DMS 273 (cell line): ENCODE measurements around the gene TWNK.
A peak's percentile ranks its signal among the peaks of the same experiment; 100 is the strongest.

Source experiments
- DNase-seq: peaks from one replicate; lab custom pipeline; 2025; ENCODE audit not compliant: unreplicated experiment; lab: John Stamatoyannopoulos, UW

Gene TWNK

GRCh38 chr10:101010329-101010728 is 23.0 kb downstream of the TWNK start:
- DNase-seq = no peak

DNA sequence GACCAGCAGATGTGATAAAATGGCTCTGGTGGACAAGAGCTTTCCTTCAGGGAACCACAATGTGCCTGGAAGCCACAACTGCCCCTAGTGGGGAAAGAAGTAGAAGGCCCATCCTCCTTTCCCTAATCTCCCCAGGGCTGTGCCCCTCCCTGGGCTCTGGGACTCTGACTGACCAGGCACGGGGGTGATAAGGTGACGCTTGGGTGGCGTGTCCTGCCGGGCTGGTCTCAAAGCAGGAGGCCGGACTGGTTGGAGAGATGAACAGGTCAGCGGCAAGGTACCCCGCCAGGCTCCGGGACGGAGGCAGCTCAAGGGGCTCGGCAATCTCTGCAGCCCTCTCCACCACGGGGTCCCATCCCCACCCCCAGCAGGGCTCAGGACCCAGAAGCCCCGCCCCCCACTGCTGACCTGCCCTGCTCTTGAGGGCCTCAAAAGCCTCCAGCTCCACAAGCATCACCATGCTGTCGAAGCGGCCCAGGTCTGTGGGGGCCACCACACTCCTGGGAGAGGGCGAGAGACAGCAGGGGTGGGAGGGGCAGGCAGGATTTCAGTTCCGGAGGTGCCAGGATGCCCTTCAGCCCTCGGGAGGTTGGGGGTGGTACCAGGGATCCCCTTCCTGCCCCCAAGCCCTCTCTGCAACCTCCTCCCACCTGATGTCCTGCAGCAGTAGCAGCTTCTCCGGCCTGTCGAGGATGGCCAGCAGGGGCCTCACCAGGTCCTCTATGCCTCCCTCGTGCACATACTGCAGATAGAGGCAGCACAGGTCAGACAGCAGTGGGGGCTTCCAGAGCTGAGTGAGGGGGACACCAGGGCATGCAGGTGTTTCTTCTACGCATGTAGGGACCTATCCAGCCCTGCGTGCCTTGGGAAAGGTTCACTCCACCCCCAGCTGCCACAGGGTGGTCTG is 24.4 kb downstream of the TWNK start:
- peak; percentile 41 for DNase-seq

- DNase-seq = peak; percentile 94
These were observed 25.4 kb downstream of the TWNK start for GRCh38 chr10:101012525-101013364.

GRCh38 chr10:101013365-101013825 is 26.1 kb downstream of the TWNK start:
- DNase-seq = no peak

DNA sequence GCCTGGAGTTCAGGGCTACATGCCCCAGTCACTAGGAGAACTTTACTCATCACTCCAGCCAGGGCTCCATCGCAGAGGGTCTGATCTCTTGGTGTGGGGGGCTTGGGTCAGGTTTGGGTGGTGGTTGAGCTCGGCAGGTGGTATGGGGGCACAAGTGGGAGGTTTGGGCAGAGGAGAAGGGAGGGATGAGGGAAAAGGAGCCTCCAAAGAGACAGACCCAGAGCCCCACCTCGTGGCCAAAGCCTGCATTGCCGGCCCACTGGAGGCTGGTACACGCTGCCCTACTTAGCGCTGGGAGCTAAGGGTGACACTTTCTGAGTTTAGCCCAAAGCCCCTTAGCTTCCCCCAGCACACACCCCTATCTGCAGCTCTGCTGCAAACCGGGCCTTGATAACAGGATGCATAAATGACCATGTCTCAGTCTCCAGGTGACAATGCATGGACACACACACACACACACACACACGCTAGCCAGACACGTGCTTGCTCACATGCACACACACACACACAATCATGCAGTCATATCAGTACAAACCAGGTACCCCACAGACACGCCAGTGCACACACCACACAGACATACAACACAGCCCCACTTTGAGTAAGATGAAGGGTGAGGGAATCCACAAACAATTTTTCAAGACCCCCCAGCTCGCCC is 27.0 kb downstream of the TWNK start:
- DNase-seq = peak; percentile 85

GRCh38 chr10:101014966-101015581 is 27.7 kb downstream of the TWNK start:
- DNase-seq = peak; percentile 26

- DNase-seq = no peak
These were observed 28.2 kb downstream of the TWNK start for GRCh38 chr10:101015582-101015973.

DNA sequence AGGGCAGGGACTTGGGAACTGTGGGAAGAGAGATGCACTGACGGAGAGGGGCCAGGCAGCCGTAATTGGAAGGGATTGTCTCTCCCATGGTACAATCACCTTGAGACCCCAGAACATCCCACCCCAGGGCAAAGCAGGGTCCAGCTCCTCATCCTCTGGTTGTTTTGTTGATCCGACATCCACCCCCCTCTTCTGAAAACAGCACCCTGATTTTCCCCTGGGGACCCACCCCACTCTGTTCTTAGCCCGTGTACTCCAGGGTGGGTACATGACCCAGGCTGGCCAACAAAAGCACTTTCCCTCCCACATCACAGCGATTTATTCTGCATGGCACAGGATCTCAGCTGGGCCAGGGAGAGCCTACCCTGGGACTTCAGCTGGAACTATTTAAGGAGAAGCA is 29.5 kb downstream of the TWNK start:
- DNase-seq = no peak

DNA sequence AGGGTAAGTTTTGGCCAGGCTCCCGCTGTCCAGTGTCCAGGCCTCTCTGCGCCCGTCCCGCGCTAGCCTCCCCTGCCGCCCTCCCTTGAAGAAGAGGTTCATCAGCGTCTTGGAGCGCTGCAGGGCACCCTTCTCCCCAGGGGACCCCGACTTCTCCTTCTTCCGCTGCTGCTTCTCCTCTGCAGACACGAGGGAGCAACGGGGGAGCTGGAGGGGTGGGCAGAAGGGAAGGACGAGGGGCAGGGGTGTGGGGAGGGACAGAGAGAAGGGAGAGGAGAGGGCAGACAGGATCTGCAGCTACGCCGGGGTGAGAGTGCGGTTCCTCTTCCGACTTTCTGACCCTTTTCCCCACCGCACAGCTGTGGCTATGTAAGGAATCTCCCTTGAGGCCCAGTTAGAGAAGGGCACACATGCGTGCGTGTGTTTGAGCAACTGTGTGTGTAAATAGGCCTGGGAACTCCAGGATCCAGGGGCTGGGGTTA is 30.8 kb downstream of the TWNK start:
- peak; percentile 27 for DNase-seq

- peak; percentile 93 for DNase-seq
These were observed 31.5 kb downstream of the TWNK start for GRCh38 chr10:101018600-101019439.

DNA sequence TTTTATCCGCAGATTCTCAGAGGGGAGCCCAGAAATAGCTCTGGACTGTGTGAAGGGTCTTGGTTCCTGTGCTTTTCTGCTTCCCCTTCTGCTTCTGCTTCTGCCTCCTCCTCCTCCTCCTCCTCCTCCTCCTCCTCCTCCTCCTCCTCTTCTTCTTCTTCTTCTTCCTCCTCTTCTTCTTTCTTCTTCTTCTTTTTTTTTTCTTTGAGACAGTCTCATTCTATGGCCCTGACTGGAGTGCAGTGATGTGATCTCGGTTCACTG is 32.0 kb downstream of the TWNK start:
- no peak for DNase-seq

DNA sequence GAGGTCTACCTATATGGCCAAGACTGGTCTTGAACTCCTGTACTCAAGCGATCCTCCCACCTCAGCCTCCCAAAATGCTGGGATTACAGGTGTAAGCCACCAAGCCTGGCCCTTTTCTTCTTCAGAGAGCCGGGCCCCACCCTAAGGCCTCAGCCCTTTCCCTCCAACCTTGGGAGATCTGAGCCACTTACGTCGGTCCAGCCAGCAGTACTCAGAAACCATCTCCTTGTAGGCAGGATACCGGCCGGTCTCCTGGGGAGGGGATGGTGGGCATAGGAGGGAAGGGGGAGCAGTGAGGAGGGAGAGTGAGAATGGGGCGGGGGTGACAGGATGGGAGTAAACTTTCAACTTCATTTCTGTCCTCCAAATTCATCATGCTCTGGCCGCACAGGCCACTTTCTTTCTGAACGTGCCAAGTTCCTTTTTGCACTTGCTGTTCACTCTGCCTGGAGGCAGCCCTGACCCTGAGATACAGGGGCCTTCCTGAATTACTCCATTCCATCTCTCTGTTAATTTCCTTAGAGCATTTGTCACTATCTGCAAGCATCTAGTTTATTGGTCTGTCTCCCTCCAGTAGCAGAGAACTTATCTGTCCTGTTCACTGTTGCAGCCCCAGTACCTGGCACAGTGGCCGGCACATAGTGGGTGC is 33.2 kb downstream of the TWNK start:
- DNase-seq = no peak

GRCh38 chr10:101021239-101021638 is 33.9 kb downstream of the TWNK start:
- DNase-seq = no peak

DNA sequence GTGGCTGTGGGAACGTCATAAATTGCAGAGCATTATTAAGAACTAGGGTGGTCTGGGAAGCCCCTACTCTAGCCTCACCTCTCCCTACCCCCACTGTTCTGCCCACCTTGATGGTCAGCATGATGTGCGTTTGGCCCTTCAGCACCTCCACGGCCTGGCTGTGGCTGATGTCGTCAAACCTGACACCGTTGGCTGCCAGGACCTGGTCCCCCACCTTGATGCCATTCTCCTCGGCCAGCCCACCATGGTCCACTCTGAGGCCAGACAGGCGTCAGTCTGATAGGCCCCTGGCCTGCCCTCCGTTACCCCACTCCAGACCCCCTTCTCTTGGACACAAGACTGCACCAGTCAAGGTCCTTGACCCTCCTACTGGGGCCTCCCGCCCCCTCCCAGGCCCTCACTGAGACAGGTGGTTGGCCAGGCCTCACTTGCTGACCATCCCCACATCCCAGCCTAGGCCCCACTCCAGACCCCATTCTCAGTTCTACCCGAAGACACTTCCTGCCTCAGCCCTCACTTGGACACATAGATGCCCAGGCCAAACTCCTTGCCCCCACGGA is 34.4 kb downstream of the TWNK start:
- DNase-seq = no peak

GRCh38 chr10:101022967-101023705 is 35.8 kb downstream of the TWNK start:
- no peak for DNase-seq

DNA sequence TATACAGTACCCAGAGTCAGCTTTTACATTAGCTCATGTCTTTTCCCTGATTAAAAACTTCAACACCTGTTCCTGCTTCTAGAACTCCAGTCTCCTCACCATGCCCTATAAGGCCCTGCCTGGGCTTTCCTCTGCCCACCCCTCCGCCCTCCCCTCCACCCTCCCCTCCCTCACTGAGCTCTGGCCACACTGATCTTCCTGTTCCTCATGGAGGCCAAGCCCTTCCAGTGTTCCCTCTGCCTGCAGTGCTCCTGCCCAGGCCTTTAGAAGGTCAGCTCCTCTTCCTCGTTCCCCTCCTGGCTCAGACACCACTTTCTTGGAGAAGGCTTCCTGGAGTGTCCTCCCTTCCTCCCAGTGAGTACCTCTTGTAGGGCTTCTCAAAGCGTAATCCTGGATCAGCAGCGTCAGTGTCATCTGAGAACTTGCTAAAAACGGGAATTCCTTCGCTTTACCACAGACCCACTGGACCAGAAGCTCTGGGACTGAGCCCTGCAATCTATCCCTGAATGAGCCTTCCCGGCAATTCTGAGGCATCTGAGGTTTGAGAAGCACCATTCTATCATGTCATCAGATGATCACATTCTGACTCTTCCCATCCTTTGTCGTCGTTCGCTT is 39.9 kb downstream of the TWNK start:
- DNase-seq = no peak

DNA sequence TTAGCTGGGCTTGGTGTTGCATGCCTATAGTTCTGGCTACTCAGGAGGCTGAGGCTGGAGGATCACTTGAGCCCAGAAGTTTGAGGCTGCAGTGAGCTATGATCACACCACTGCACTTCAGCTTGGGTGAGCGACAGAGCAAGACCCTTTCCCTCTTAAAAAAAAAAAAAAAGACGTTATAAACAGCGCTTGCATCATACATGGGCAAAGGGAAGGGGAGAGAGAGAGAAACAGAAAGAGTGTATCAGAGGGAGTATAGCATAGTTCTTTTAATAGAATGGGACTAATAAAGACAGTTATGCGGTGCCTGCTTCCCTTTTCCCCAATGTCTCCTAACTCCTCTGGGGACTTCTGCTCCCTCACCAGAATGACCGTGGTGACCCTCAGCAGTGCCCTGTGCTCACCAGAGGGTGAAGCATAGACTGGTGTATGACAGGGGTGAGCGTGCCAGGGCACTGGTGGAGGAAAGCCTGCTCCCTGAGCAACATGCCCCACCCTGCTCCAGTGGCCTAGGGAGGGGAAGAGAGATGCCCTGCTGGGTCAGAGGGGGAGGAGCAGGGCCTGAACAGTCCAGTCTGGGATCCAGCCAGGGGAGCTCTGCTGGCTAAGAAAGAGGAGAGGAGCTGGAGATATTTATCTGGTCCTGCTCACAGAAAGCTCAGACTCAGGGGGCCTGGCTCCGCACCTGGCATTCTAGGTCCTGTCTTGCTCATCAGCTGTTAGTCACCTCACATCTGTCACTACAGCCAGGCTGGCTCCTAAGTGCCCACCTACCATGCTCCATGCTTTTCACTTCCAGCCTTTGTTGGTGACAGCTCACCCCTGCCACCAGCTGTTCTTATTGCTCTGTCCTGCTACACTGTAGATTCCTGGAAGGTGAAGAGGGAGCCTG is 41.3 kb downstream of the TWNK start:
- peak; percentile 47 for DNase-seq
